ENCODE data around the gene HOXD11.
A peak's percentile ranks its signal among the peaks of the same experiment; 100 is the strongest.

DNA sequence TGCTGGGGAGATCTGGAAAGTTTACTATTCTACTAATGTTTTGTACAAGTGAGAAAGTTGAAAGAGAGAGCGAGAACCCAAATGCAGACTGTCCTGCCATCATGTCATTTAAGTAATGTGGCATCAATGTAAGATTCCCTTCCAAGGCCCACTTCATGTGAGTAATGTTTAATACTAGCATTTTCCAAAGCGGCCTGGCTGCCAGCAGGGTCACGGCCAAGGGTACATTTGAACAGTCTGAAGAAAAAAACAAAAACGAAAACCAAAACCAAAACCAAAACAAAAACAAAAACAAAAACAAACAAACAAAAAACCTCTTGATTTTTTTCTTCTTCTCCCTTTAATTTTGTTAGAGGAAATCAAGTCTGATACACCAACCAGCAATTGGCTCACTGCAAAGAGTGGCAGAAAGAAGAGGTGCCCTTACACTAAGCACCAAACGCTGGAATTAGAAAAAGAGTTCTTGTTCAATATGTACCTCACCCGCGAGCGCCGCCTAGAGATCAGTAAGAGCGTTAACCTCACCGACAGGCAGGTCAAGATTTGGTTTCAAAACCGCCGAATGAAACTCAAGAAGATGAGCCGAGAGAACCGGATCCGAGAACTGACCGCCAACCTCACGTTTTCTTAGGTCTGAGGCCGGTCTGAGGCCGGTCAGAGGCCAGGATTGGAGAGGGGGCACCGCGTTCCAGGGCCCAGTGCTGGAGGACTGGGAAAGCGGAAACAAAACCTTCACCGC, 11.7 kb downstream of the HOXD11 start:
- TF ChIP-seq SIX5 (IDR thresholded peaks at IDR 0.05; ENCODE audit: borderline replicate concordance in 1 of 2, insufficient read depth in 1 of 2, low read depth in 1 of 2, low read length in 2 of 2) (no peak), EZH2 (IDR thresholded peaks at IDR 0.05; ENCODE audit: borderline replicate concordance, low read depth, low read length) (peak; percentile 82; the same call in 1 of the 2 replicates), TBL1XR1 (IDR thresholded peaks at IDR 0.05; ENCODE audit: low read length in 2 of 2) (no peak), U2AF1 (optimal IDR thresholded peaks at IDR 0.05; ENCODE audit: low read depth, low read length) (no peak), KDM1A (IDR thresholded peaks at IDR 0.05) (no peak), YBX1 (IDR thresholded peaks at IDR 0.05) (no peak), SREBF2 (CRISPR knock-in tag; IDR thresholded peaks at IDR 0.05) (no peak), SIN3A (IDR thresholded peaks at IDR 0.05; ENCODE audit: borderline replicate concordance in 2 of 2, control insufficient read depth in 1 of 2, low read depth in 2 of 2, low read length in 2 of 2) (no peak), REST (IDR thresholded peaks at IDR 0.05; ENCODE audit: borderline replicate concordance) (no peak; the same call in 1 of the 2 replicates), REST (CRISPR knock-in tag; IDR thresholded peaks at IDR 0.05; ENCODE audit: low read depth) (no peak), POLR2A (conservative IDR thresholded peaks at IDR 0.05) (no peak), MAZ (CRISPR knock-in tag; conservative IDR thresholded peaks at IDR 0.05 in 1 of 2, IDR thresholded peaks at IDR 0.05 in 1 of 2) (no peak)
- TF ChIP-seq, protein P1, sequence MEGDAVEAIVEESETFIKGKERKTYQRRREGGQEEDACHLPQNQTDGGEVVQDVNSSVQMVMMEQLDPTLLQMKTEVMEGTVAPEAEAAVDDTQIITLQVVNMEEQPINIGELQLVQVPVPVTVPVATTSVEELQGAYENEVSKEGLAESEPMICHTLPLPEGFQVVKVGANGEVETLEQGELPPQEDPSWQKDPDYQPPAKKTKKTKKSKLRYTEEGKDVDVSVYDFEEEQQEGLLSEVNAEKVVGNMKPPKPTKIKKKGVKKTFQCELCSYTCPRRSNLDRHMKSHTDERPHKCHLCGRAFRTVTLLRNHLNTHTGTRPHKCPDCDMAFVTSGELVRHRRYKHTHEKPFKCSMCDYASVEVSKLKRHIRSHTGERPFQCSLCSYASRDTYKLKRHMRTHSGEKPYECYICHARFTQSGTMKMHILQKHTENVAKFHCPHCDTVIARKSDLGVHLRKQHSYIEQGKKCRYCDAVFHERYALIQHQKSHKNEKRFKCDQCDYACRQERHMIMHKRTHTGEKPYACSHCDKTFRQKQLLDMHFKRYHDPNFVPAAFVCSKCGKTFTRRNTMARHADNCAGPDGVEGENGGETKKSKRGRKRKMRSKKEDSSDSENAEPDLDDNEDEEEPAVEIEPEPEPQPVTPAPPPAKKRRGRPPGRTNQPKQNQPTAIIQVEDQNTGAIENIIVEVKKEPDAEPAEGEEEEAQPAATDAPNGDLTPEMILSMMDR (IDR thresholded peaks at IDR 0.05 in 2 of 3, conservative IDR thresholded peaks at IDR 0.05 in 1 of 3; ENCODE audit: insufficient read depth in 2 of 3, low read depth in 1 of 3, low read length in 3 of 3) = peak; percentile 67 to 82 (median 72)
- TF ChIP-seq, protein P2, sequence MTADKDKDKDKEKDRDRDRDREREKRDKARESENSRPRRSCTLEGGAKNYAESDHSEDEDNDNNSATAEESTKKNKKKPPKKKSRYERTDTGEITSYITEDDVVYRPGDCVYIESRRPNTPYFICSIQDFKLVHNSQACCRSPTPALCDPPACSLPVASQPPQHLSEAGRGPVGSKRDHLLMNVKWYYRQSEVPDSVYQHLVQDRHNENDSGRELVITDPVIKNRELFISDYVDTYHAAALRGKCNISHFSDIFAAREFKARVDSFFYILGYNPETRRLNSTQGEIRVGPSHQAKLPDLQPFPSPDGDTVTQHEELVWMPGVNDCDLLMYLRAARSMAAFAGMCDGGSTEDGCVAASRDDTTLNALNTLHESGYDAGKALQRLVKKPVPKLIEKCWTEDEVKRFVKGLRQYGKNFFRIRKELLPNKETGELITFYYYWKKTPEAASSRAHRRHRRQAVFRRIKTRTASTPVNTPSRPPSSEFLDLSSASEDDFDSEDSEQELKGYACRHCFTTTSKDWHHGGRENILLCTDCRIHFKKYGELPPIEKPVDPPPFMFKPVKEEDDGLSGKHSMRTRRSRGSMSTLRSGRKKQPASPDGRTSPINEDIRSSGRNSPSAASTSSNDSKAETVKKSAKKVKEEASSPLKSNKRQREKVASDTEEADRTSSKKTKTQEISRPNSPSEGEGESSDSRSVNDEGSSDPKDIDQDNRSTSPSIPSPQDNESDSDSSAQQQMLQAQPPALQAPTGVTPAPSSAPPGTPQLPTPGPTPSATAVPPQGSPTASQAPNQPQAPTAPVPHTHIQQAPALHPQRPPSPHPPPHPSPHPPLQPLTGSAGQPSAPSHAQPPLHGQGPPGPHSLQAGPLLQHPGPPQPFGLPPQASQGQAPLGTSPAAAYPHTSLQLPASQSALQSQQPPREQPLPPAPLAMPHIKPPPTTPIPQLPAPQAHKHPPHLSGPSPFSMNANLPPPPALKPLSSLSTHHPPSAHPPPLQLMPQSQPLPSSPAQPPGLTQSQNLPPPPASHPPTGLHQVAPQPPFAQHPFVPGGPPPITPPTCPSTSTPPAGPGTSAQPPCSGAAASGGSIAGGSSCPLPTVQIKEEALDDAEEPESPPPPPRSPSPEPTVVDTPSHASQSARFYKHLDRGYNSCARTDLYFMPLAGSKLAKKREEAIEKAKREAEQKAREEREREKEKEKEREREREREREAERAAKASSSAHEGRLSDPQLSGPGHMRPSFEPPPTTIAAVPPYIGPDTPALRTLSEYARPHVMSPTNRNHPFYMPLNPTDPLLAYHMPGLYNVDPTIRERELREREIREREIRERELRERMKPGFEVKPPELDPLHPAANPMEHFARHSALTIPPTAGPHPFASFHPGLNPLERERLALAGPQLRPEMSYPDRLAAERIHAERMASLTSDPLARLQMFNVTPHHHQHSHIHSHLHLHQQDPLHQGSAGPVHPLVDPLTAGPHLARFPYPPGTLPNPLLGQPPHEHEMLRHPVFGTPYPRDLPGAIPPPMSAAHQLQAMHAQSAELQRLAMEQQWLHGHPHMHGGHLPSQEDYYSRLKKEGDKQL (CRISPR knock-in tag; IDR thresholded peaks at IDR 0.05; ENCODE audit: borderline replicate concordance) = no peak

Measured in K562 (cell line).